ENCODE results near the gene FTL.

Gene FTL

DNA sequence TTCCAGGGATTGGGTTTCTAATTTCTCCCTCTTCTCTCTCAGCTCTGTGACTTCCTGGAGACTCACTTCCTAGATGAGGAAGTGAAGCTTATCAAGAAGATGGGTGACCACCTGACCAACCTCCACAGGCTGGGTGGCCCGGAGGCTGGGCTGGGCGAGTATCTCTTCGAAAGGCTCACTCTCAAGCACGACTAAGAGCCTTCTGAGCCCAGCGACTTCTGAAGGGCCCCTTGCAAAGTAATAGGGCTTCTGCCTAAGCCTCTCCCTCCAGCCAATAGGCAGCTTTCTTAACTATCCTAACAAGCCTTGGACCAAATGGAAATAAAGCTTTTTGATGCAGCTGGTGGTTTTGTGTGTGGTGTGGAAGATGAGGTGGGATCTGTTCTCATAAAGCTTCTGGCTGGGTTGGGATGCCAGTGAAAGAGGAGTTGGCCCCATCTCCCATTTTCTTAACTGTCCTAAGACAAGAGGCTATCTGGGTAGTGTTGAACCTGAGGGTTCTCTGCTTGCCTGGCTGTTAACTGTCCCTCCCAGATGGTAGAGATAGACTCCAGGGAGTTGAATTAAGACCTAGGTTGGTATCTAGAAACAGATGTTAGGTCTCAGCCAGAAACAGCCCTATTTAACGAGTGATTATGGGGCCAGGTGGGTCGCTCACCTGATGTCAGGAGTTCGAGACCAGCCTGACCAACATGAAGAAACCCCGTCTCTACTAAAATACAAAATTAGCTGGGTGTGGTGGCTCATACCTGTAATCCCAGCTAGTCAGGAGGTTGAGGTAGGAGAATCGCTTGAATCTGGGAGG is 1.6 kb downstream of the FTL start:
- Histone ChIP-seq H3K36me3 (ENCODE audit: control insufficient read depth, insufficient read depth, low read length) (peaks cover 21% of the 10 kb centered on the region), H3K27ac (ENCODE audit: low read length) (no peak overlapping the region), H3K4me1 (ENCODE audit: control insufficient read depth, insufficient read depth, low read length) (peaks cover 6% of the 10 kb centered on the region; the same call in 1 of the 2 replicates), H3K27me3 (ENCODE audit: control insufficient read depth, insufficient read depth, low read length) (no peaks in the 10 kb centered on the region), H3K4me3 (ENCODE audit: low read length) (no peak overlapping the region; the same call in 1 of the 2 replicates), H3K9me3 (ENCODE audit: control insufficient read depth, insufficient read depth, low read length) (no peaks in the 10 kb centered on the region)
- WGBS (ENCODE audit: insufficient coverage, insufficient read length), result no CpG with 5 or more reads among the region's 10 CpGs
- no peak for DNase-seq (ENCODE audit: low read depth, low spot score)

- Histone ChIP-seq H3K27ac (ENCODE audit: low read length) (no peak overlapping the region), H3K27me3 (ENCODE audit: control insufficient read depth, insufficient read depth, low read length) (no peaks in the 10 kb centered on the region), H3K36me3 (ENCODE audit: control insufficient read depth, insufficient read depth, low read length) (peaks cover 18% of the 10 kb centered on the region), H3K4me1 (ENCODE audit: control insufficient read depth, insufficient read depth, low read length) (peaks cover 2% of the 10 kb centered on the region; the same call in 1 of the 2 replicates), H3K4me3 (ENCODE audit: low read length) (no peak overlapping the region), H3K9me3 (ENCODE audit: control insufficient read depth, insufficient read depth, low read length) (no peaks in the 10 kb centered on the region)
- no CpG with 5 or more reads among the region's 14 CpGs for whole genome bisulfite sequencing (ENCODE audit: insufficient coverage, insufficient read length)
- DNase-seq (ENCODE audit: low read depth, low spot score), result no peak
Measured at GRCh38 chr19:48967346-48968178, 2.5 kb downstream of the FTL start.

DNA sequence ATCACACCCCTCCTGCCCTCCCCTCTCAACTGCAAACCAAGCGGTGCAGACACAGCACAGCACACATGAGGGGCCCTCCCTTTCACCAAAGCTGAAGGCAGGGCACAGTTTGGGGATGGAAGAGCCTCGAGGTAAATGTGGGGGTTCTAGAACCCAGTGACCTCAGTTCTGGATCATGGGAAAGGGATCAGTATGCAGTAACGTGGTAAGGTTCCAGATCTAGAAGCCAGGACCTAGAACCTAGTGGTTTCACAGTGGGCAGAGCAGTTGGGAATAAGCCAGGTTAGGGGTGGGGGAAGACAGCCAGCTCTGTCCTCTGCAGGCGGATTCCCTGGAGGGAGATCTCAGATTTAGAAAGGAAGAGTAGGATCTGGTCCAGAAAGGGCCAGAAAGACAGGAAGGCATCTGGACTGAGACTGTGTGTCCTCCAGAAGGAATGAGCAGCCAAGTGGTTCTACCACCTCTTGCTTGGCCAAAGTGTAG is 3.1 kb downstream of the FTL start:
- Histone ChIP-seq H3K4me3 (ENCODE audit: low read length) (no peak overlapping the region), H3K36me3 (ENCODE audit: control insufficient read depth, insufficient read depth, low read length) (peaks cover 18% of the 10 kb centered on the region), H3K27me3 (ENCODE audit: control insufficient read depth, insufficient read depth, low read length) (no peaks in the 10 kb centered on the region), H3K27ac (ENCODE audit: low read length) (no peak overlapping the region), H3K4me1 (ENCODE audit: control insufficient read depth, insufficient read depth, low read length) (0 out of 2 replicates have a peak, but pooled peaks cover 2% of the 10 kb centered on the region), H3K9me3 (ENCODE audit: control insufficient read depth, insufficient read depth, low read length) (no peaks in the 10 kb centered on the region)
- no peak for DNase-seq (ENCODE audit: low read depth, low spot score)
- WGBS (ENCODE audit: insufficient coverage, insufficient read length), result no CpG with 5 or more reads among the region's 4 CpGs

GRCh38 chr19:48968813-48969218 is 3.7 kb downstream of the FTL start:
- Histone ChIP-seq H3K27me3 (ENCODE audit: control insufficient read depth, insufficient read depth, low read length) (no peaks in the 10 kb centered on the region), H3K9me3 (ENCODE audit: control insufficient read depth, insufficient read depth, low read length) (no peaks in the 10 kb centered on the region), H3K4me3 (ENCODE audit: low read length) (no peak overlapping the region), H3K36me3 (ENCODE audit: control insufficient read depth, insufficient read depth, low read length) (peaks cover 20% of the 10 kb centered on the region), H3K27ac (ENCODE audit: low read length) (no peak overlapping the region), H3K4me1 (ENCODE audit: control insufficient read depth, insufficient read depth, low read length) (0 out of 2 replicates have a peak, but pooled peaks cover 2% of the 10 kb centered on the region)
- no CpG with 5 or more reads among the region's 15 CpGs for WGBS (ENCODE audit: insufficient coverage, insufficient read length)
- DNase-seq (ENCODE audit: low read depth, low spot score), result no peak

DNA sequence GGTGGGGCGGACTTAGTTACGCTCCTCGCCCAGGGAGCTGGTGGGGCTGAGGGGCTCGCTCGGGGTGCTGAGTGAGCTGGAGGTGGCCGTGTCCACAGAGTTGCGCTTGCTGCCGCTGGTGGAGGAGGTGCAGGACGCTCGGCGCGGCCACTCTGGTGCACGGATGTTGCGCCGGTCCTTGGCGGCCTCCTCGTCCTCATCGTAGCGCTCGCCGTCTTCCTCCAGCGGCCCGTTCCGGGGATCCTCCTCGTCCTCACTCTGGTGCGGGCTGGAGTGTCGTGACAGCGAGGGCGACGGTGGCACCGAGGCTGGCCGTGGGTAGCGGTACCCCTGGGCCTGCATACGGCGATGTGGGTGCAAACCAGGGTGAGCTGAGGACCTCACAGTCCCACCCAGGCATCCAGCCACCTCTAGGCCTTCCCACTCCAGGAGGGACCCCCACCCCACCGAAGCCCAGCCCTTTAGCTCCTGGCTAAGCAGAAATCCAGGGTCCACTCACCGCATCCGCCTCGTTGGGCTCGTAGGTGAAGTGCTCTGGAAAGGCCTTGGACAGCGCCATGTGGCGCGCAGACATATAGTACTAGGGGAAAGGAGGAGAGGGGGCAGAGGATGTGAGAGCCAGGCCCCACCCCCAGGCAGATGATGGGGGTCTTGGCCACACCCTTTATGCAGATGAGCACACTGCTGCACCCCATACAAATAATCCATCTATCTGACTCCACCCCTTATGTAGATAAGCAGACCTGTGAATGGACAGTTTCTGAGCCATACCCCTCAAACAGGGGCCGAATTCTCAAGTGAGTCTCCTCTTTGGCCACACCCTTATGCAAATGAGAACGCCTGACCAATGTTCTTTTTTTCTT is 4.4 kb downstream of the FTL start:
- no peaks in the 10 kb centered on the region for H3K9me3 ChIP-seq (ENCODE audit: control insufficient read depth, insufficient read depth, low read length)
- H3K36me3 ChIP-seq (ENCODE audit: control insufficient read depth, insufficient read depth, low read length), result peaks cover 27% of the 10 kb centered on the region
- WGBS (ENCODE audit: insufficient coverage, insufficient read length), result no CpG with 5 or more reads among the region's 45 CpGs
- no peaks in the 10 kb centered on the region for H3K4me1 ChIP-seq (ENCODE audit: control insufficient read depth, insufficient read depth, low read length)
- no peak overlapping the region for H3K4me3 ChIP-seq (ENCODE audit: low read length)
- H3K27ac ChIP-seq (ENCODE audit: low read length), result no peak overlapping the region
- H3K27me3 ChIP-seq (ENCODE audit: control insufficient read depth, insufficient read depth, low read length), result no peaks in the 10 kb centered on the region
- DNase-seq (ENCODE audit: low read depth, low spot score), result no peak

GRCh38 chr19:48970139-48970766 is 5.1 kb downstream of the FTL start:
- no peaks in the 10 kb centered on the region for H3K4me1 ChIP-seq (ENCODE audit: control insufficient read depth, insufficient read depth, low read length)
- H3K27ac ChIP-seq (ENCODE audit: low read length), result no peak overlapping the region
- H3K27me3 ChIP-seq (ENCODE audit: control insufficient read depth, insufficient read depth, low read length), result no peaks in the 10 kb centered on the region
- H3K36me3 ChIP-seq (ENCODE audit: control insufficient read depth, insufficient read depth, low read length), result peaks cover 28% of the 10 kb centered on the region
- whole genome bisulfite sequencing (ENCODE audit: insufficient coverage, insufficient read length), result no CpG with 5 or more reads among the region's 23 CpGs
- no peak overlapping the region for H3K4me3 ChIP-seq (ENCODE audit: low read length)
- DNase-seq (ENCODE audit: low read depth, low spot score), result no peak
- no peaks in the 10 kb centered on the region for H3K9me3 ChIP-seq (ENCODE audit: control insufficient read depth, insufficient read depth, low read length)

DNA sequence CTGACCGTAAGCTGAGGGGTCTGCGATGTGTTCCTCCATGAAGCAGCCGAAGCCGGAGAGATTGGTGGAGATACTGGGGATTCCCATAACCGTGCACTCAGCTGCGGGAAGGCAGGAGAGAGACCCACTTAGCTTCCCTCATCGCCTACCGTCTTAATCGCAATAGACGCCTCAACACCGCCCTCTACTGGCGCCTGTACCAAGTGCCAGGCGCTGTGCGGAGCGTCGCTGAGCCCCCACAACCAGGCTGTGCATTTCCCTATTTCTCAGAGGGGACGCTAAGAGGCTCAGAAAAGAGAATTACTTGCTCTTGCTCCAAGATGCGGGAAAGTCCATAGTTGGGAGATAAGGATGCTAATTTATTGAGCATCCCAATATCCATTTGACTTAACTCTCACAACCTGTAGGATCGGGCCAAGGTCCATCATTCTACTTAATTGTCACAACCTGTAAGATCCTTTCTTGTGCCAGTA is 5.8 kb downstream of the FTL start:
- no CpG with 5 or more reads among the region's 19 CpGs for WGBS (ENCODE audit: insufficient coverage, insufficient read length)
- no peaks in the 10 kb centered on the region for H3K27me3 ChIP-seq (ENCODE audit: control insufficient read depth, insufficient read depth, low read length)
- H3K36me3 ChIP-seq (ENCODE audit: control insufficient read depth, insufficient read depth, low read length), result peaks cover 28% of the 10 kb centered on the region
- no peak overlapping the region for H3K4me3 ChIP-seq (ENCODE audit: low read length)
- H3K4me1 ChIP-seq (ENCODE audit: control insufficient read depth, insufficient read depth, low read length), result no peaks in the 10 kb centered on the region
- no peak overlapping the region for H3K27ac ChIP-seq (ENCODE audit: low read length)
- DNase-seq (ENCODE audit: low read depth, low spot score), result no peak
- no peaks in the 10 kb centered on the region for H3K9me3 ChIP-seq (ENCODE audit: control insufficient read depth, insufficient read depth, low read length)

DNA sequence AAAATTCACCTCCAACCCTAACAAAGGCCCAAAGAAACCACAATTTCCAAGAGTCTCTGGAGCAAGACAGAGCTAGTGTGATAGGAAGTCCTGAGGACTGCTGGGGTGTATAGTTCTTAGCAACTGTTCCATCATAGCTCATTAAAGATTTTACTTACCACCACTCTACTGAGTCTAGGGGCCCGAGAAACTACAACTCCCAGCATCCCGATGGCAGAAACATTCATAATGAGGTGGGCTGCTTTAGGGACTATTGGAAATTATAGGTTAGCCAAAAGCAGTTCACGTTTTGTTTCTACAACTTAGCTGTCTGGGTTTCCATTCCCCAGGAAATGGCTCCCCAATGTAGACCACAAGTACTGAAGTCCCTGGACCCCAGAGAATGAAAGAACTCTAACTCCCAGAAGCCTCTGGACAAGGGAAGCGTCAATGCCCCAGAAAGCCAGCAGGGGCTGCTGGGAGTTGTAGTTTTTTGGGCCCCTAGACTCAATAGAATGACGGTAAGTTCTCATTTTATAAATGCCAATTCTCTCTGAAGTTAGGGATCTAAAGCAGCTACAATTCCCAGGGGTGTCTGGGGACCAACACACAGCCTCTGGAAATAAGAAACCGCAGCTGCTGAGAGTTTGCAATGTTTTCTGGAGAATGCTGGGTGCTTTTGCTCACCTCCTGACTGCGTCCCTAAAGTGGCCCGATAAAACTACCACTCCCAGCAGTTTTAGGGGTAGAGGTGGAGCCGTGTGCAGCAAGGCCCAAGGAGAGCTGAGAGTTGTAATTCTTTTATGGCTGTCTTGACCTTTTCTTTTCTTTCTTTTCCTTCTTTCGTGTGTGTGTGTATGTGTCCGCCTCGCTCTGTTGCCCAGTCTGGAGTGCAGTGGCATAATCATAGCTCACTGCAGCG is 11.1 kb downstream of the FTL start:
- WGBS (ENCODE audit: insufficient coverage, insufficient read length), result no CpG with 5 or more reads among the region's 13 CpGs
- no peaks in the 10 kb centered on the region for H3K4me1 ChIP-seq (ENCODE audit: control insufficient read depth, insufficient read depth, low read length)
- no peak for DNase-seq (ENCODE audit: low read depth, low spot score)
- H3K27me3 ChIP-seq (ENCODE audit: control insufficient read depth, insufficient read depth, low read length), result no peaks in the 10 kb centered on the region
- peaks cover 12% of the 10 kb centered on the region; the same call in 1 of the 2 replicates for H3K36me3 ChIP-seq (ENCODE audit: control insufficient read depth, insufficient read depth, low read length)
- H3K4me3 ChIP-seq (ENCODE audit: low read length), result no peak overlapping the region
- H3K27ac ChIP-seq (ENCODE audit: low read length), result no peak overlapping the region
- no peaks in the 10 kb centered on the region for H3K9me3 ChIP-seq (ENCODE audit: control insufficient read depth, insufficient read depth, low read length)

DNA sequence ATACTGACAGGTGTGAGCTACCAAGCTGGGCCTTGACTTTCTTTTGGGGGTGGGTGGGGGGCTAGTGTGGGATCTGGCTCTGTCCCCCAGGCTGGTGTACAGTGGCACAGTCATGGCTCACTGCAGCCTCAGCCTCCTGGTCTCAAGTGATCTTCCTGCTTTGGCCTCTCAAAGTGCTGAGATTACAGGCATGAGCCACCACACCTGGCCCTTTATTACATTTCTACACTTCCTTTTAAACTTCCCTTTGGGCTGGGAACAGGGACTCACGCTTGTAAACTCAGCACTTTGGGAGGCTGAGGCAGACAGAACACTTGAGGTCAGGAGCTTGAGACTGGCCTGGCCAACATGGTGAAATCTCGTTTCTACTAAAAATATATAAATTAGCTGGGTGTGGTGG is 12.0 kb downstream of the FTL start:
- Histone ChIP-seq H3K27me3 (ENCODE audit: control insufficient read depth, insufficient read depth, low read length) (no peaks in the 10 kb centered on the region), H3K36me3 (ENCODE audit: control insufficient read depth, insufficient read depth, low read length) (peaks cover 14% of the 10 kb centered on the region; the same call in 1 of the 2 replicates), H3K27ac (ENCODE audit: low read length) (no peak overlapping the region), H3K9me3 (ENCODE audit: control insufficient read depth, insufficient read depth, low read length) (no peaks in the 10 kb centered on the region), H3K4me1 (ENCODE audit: control insufficient read depth, insufficient read depth, low read length) (no peaks in the 10 kb centered on the region), H3K4me3 (ENCODE audit: low read length) (no peak overlapping the region)
- no peak for DNase-seq (ENCODE audit: low read depth, low spot score)
- WGBS (ENCODE audit: insufficient coverage, insufficient read length), result no CpG with 5 or more reads among the region's 2 CpGs

All from iPS DF 6.9 (cell line).